ENCODE results near the gene MEN1. TPM values are rescaled to one million over a fixed set of nuclear protein-coding genes. Genes with fewer than 3 reads are reported as not detected.
"Not testable (repeated sequence)": the region's sequence is repeated elsewhere in the genome, so short reads cannot be mapped to it uniquely, and the experiment has no call there.

Gene MEN1
- total RNA-seq, 1 donor from 2014 or later: 23.5 TPM

DNA sequence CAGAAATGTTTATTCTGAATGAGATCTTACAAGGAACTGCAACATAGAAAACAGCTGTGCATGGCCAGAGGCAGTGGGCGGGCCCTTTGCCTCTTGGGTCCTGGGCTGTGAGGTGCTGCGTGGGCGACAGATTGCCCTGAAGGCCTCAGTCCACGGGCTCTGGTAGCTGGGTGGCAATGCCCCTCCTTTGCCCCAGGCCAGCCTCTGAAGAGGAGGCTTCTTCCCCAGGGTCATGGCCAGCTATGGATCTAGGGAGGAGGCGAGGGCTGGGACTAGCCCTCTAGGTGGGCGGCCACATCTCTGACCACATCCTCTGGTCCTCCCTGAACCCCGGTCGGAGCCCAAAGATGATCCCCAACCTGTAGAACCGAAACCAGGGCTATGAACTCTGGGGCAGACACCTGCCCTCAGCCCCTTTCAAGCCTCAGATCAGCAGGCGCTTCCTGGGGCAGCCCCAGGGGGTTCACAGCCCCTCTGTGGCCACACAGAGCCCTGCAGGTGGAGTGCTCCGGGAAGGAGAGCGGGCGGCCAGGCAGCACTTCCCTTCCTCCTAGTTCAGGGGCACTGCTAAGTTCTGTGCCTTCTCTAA is 40.7 kb upstream of the MEN1 start:
- no peak for DNase-seq (ENCODE audit: low read depth)
- TF ChIP-seq, protein P1, sequence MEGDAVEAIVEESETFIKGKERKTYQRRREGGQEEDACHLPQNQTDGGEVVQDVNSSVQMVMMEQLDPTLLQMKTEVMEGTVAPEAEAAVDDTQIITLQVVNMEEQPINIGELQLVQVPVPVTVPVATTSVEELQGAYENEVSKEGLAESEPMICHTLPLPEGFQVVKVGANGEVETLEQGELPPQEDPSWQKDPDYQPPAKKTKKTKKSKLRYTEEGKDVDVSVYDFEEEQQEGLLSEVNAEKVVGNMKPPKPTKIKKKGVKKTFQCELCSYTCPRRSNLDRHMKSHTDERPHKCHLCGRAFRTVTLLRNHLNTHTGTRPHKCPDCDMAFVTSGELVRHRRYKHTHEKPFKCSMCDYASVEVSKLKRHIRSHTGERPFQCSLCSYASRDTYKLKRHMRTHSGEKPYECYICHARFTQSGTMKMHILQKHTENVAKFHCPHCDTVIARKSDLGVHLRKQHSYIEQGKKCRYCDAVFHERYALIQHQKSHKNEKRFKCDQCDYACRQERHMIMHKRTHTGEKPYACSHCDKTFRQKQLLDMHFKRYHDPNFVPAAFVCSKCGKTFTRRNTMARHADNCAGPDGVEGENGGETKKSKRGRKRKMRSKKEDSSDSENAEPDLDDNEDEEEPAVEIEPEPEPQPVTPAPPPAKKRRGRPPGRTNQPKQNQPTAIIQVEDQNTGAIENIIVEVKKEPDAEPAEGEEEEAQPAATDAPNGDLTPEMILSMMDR (conservative IDR thresholded peaks at IDR 0.05; ENCODE audit: low read depth, low read length): no peak
- H3K4me3 ChIP-seq (ENCODE audit: low read depth, low read length): no peak overlapping the region

DNA sequence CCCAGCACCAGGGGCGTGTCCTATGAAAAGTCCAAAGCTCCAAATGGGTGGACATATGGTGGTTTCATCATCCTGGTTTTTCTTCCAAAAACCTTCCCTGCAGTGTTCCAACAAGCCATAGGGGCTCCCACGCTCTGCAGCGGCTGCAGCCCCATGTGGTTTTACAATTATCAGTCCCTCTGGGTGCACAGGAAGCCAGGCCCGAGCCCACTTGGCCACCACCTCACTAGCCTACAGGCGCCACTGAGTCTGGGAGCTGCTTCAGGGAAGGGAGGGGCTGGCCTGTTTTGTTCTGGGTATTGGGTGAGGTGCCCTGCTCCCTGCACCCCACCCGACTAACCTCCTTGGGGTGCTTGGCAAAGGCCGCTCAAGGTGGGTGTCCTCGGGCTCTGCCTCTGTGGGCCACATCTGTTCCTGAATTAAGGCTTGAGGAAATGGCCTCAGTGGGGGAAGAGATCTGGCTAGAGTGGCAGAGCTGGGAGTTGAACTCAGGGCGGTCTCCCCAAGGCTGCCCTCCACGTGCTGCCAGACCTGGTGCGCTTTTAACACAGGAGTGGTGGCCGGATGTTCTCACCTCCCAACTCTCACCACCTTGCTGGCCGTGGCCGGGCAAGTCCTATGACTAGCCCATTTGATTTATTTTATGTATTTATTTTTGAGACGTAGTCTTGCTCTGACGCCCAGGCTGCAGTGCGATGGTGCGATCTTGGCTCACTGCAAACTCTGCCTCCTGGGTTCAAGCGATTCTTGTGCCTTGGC is 39.4 kb upstream of the MEN1 start:
- H3K4me3 ChIP-seq (ENCODE audit: low read depth, low read length): no peak overlapping the region
- TF ChIP-seq, protein P1 (conservative IDR thresholded peaks at IDR 0.05; ENCODE audit: low read depth, low read length): no peak
- DNase-seq (ENCODE audit: low read depth): no peak

DNA sequence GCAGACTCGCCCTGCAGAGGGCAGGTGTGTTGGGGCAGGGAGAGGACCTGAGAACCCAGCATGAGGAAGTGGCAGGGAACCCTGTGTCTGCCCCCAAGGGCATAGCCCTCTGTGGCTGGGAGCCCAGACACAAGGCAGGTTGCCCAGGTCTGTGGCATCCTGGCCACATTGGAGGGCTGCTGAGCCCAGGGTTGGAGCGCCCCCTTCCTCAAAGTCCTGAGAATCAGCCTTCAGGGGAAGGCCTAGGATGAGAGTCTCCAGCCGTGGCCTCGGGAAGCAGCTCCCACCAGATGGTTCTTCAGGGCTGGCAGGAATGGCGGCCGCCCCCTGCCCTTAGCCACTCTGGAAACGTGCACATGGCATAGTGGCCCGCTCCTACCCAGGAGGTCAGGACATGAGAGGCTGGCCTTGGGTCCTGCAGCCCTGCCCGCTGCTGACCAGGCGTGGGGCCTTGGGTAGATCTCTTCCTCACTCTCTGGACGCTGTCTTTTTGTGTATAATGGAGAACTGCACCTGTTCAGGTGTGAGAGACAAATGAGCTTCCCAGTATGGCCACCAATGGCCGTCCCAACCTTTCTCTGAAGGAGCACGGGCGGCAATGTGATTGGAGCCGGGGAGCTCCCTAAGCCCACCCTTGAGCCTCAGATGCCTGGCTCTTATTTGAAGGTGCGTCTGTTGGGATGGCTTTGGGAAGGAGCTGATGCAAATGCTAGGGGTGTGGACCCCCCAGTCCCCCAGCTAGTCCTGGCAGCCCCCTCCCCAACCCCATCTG is 38.7 kb upstream of the MEN1 start:
- TF ChIP-seq, protein P1 (conservative IDR thresholded peaks at IDR 0.05; ENCODE audit: low read depth, low read length): no peak
- H3K4me3 ChIP-seq (ENCODE audit: low read depth, low read length): no peak overlapping the region
- no peak for DNase-seq (ENCODE audit: low read depth)

DNA sequence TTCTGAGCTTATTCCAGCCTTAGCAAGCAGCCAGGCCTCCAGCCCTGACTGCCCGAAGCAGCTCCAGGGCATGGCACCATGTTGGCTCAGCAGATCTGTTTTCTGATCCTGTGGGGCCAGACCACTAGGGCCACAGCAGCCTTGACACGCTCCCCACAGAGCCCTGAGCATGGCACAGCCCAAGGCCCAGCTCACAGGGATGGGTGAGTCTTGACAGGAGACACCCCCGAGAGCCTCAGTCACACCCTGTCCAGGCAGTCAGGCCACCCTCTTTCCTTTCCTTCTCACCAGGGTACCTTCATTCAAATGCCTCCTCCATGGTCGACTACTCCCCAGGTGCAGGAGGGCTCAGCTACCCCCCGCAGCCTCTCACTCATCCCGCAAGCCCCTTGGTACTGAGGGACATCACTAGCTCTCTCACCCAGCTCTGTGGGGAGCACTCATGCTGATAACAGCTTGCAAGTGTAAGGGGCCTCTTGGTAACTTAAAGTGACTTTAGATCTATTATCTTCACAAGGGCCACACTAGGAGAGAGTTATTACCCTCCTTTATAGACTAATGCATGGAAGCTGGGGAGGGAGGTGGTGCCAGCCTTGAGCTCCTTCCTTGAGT is 38.0 kb upstream of the MEN1 start:
- no peak overlapping the region for H3K4me3 ChIP-seq (ENCODE audit: low read depth, low read length)
- TF ChIP-seq, protein P1 (conservative IDR thresholded peaks at IDR 0.05; ENCODE audit: low read depth, low read length): no peak
- no peak for DNase-seq (ENCODE audit: low read depth)

DNA sequence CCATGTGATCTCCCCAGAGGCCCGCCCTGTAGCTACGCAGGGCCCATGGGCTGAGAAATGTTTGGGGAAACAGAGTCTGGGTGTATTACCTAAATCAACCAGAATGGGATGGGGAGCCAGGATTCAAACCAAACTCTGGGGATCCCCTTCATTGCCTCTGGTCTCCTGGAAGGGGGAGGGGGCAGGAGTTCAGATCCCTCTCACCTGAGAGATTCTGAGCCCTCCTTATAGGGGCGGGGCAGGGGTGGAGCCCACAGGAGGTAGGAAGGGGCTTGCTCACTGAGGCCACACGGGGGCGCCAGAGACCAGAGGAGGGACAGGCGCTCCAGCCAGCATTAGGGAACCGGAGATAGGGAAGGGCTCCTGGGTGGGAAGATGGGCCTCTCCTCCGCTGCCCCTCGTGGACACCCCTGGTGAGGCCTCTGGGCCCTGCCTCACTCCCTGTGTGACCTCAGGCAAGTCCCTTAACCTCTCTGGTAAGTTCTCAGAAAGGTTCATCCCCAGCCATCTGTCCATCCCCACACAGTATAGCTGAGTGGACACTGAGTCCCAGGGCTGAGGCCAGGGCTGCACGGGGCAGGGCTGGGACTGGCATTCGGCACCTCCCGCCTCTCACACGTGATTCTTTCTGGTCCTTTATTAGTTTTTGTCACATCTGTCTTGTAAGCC is 36.8 kb upstream of the MEN1 start:
- no peak for DNase-seq (ENCODE audit: low read depth)
- TF ChIP-seq, protein P1 (conservative IDR thresholded peaks at IDR 0.05; ENCODE audit: low read depth, low read length): peak; percentile 92
- H3K4me3 ChIP-seq (ENCODE audit: low read depth, low read length): no peak overlapping the region

DNA sequence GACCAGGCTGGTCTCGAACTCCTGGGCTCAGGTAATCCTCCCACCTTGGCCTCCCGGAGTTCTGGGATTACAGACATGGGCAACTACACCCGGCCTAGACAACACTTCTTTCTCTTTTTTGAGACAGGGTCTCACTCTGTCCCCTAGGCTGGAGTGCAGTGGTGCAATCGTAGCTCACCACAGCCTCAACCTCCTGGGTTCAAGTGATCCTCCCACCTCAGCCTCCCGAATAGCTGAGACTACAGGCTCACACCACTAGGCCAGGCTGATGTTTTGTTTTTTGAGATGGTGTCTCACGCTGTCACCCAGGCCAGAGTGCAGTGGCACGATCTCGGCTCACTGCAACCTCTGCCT is 35.4 kb upstream of the MEN1 start:
- DNase-seq (ENCODE audit: low read depth); H3K4me3 ChIP-seq (ENCODE audit: low read depth, low read length): not testable (repeated sequence)

Measured in epithelial cell of proximal tubule (primary cell).